Adrenal gland (tissue), 5 donors: ENCODE results near the gene SIX5.

ENCODE experiments used
- CTCF ChIP-seq, 6 experiments: fragments of 450-650 bp in 4 of 6; fragments of 200-600 bp in 2 of 6; sonication (generic) in 1 of 6; IDR thresholded peaks; 1 replicate in 5 of 6; 2 replicates in 1 of 6; pipeline versions ENCODE4 v1.5.1 to v1.8.0; 2016 to 2021; ENCODE audit warnings: antibody characterized with exemption in 6 of 6, mild to moderate bottlenecking in 2 of 6, moderate library complexity in 1 of 6
- POLR2A ChIP-seq, 2 donors: fragments of 450-650 bp; IDR thresholded peaks; one replicate each; pipeline ENCODE4 v1.6.1; 2017; ENCODE audit warnings: antibody characterized with exemption in 2 of 2, mild to moderate bottlenecking in 2 of 2, moderate library complexity in 1 of 2
- donor health status: DM: no; HTN: no; CAD: no.

GRCh38 chr19:45730368-45731288 is 38.4 kb downstream of the SIX5 start, which contains the start of gene FBXO46:
- TF ChIP-seq CTCF (IDR thresholded peaks at IDR 0.05) = no peak
- peak in 1 of 2 donors; percentile 72 for TF ChIP-seq POLR2A (IDR thresholded peaks at IDR 0.05)
